GM23248 (cell line): ENCODE data around the gene RASA3.

Source experiments
- EZH2 ChIP-seq: fragments of 200-600 bp; sonication (generic); IDR thresholded peaks from 2 replicates; pipeline ENCODE4 v1.6.1; 2018; ENCODE audit warnings: antibody characterized with exemption, mild to moderate bottlenecking; ENCODE audit not compliant: insufficient read depth, poor library complexity, severe bottlenecking
- EZH2phosphoT487 ChIP-seq: fragments of 200-600 bp; sonication (generic); IDR thresholded peaks from 2 replicates; pipeline ENCODE4 v1.6.1; 2018; ENCODE audit warnings: antibody characterized with exemption, moderate library complexity, mild to moderate bottlenecking, low read depth; ENCODE audit not compliant: insufficient read depth

GRCh38 chr13:114053026-114053425 is 79.4 kb downstream of the RASA3 start:
- TF ChIP-seq EZH2 (no peak), EZH2phosphoT487 (no peak)
